SK-N-SH (cell line): ENCODE results near the gene PKDCC. TPM values are rescaled to one million over a fixed set of nuclear protein-coding genes. Genes with fewer than 3 reads are reported as not detected.

Experiments used
- CTCF ChIA-PET: fragments of 300-600, 350-600 bp; formaldehyde crosslinking; extraction: SDS; loops from one replicate; lab custom pipeline; 2021; lab: Yijun Ruan, JAX
- POLR2A ChIA-PET: fragments of 350-600 bp; sonication (Branson Sonifier 250); formaldehyde crosslinking; extraction: SDS; loops from one replicate; lab custom pipeline; 2020; ENCODE audit warnings: antibody characterized with exemption, inconsistent platforms; lab: Yijun Ruan, JAX
- DNase-seq: peaks from one replicate; pipeline ENCODE4 v3.0.0; 2012
- H2AFZ ChIP-seq: fragments of 200-600 bp; sonication (generic); 2 replicates; pipeline ENCODE4 v1.8.1; 2016; ENCODE audit warnings: antibody characterized with exemption, mild to moderate bottlenecking, low read depth
- H3F3A ChIP-seq: fragments of 200-600 bp; sonication (generic); replicated peaks from 2 replicates; pipeline ENCODE3; 2016; ENCODE audit warnings: antibody characterized with exemption, mild to moderate bottlenecking; ENCODE audit not compliant: insufficient read depth
- H3K27ac ChIP-seq, 2 experiments: fragments of 200-500 bp in 1 of 2; fragments of 200-600 bp in 1 of 2; sonication (Bioruptor generic) in 1 of 2; sonication (generic), shearing (Covaris generic) in 1 of 2; 2 replicates each; pipeline versions ENCODE4 v1.5.1 to v1.6.1; 2014 to 2016; ENCODE audit warnings: low read depth in 2 of 2, inconsistent platforms in 1 of 2, low read length in 1 of 2, mild to moderate bottlenecking in 1 of 2, mixed read lengths in 1 of 2
- H3K27me3 ChIP-seq: fragments of 200-600 bp; sonication (generic), shearing (Covaris generic); 2 replicates; pipeline ENCODE4 v1.6.1; 2016; ENCODE audit warnings: mixed run types; ENCODE audit not compliant: insufficient read depth
- H3K36me3 ChIP-seq, 2 experiments: fragments of 200-500 bp in 1 of 2; fragments of 200-600 bp in 1 of 2; sonication (Bioruptor generic) in 1 of 2; sonication (generic) in 1 of 2; replicated peaks in 1 of 2; 2 replicates each; pipeline versions ENCODE3 to v1.5.1; 2014 to 2016; ENCODE audit warnings: low read length in 1 of 2, mild to moderate bottlenecking in 1 of 2; ENCODE audit not compliant: insufficient read depth in 2 of 2, control insufficient read depth in 1 of 2
- H3K4me1 ChIP-seq, 2 experiments: fragments of 200-500 bp in 1 of 2; fragments of 200-600 bp in 1 of 2; sonication (Bioruptor generic) in 1 of 2; sonication (generic), shearing (Covaris generic) in 1 of 2; 2 replicates each; pipeline versions ENCODE4 v1.5.1 to v1.6.1; 2014 to 2016; ENCODE audit warnings: low read depth in 1 of 2, low read length in 1 of 2, mixed run types in 1 of 2; ENCODE audit not compliant: insufficient read depth in 2 of 2, control insufficient read depth in 1 of 2
- H3K4me2 ChIP-seq: fragments of 200-600 bp; sonication (generic), shearing (Covaris generic); 2 replicates; pipeline ENCODE4 v1.6.1; 2017; ENCODE audit warnings: mixed run types
- H3K4me3 ChIP-seq, 2 experiments: fragments of 200-500 bp in 1 of 2; fragments of 200-600 bp in 1 of 2; sonication (Bioruptor generic) in 1 of 2; sonication (generic), shearing (Covaris generic) in 1 of 2; 2 replicates each; pipeline versions ENCODE4 v1.5.1 to v1.8.1; 2014 to 2016; ENCODE audit warnings: low read depth in 2 of 2, inconsistent platforms in 1 of 2, low read length in 1 of 2, mild to moderate bottlenecking in 1 of 2, mixed read lengths in 1 of 2, moderate library complexity in 1 of 2
- H3K79me2 ChIP-seq: fragments of 200-600 bp; sonication (generic); 2 replicates; pipeline ENCODE4 v1.8.1; 2017; ENCODE audit warnings: mild to moderate bottlenecking; ENCODE audit not compliant: insufficient read depth
- H3K9ac ChIP-seq: fragments of 200-600 bp; sonication (generic); 2 replicates; pipeline ENCODE4 v1.6.1; 2017; ENCODE audit warnings: mixed run types
- H3K9me2 ChIP-seq: fragments of 200-600 bp; sonication (generic); 2 replicates; pipeline ENCODE4 v1.6.1; 2017; ENCODE audit warnings: mixed run types
- H3K9me3 ChIP-seq: fragments of 200-600 bp; sonication (generic); 2 replicates; pipeline ENCODE4 v1.6.1; 2017; ENCODE audit warnings: mixed run types, mild to moderate bottlenecking, moderate library complexity
- H4K20me1 ChIP-seq: fragments of 200-600 bp; sonication (generic); 2 replicates; pipeline ENCODE4 v1.6.1; 2017; ENCODE audit warnings: mild to moderate bottlenecking, mixed run types; ENCODE audit not compliant: insufficient read depth
- CHD2 ChIP-seq: fragments of 150-350 bp; IDR thresholded peaks from 2 replicates; pipeline ENCODE4 v1.6.1; 2018; ENCODE audit warnings: low read length; ENCODE audit not compliant: partially characterized antibody
- CTCF ChIP-seq: fragments of 200-600 bp; sonication (generic); IDR thresholded peaks from 2 replicates; pipeline ENCODE4 v1.6.1; 2017; ENCODE audit warnings: antibody characterized with exemption, mild to moderate bottlenecking, moderate library complexity
- EP300 ChIP-seq, 2 experiments: IDR thresholded peaks; 2 replicates each; pipeline versions ENCODE4 v1.4.0 to v1.6.1; 2012; ENCODE audit warnings: borderline replicate concordance in 1 of 2, low read depth in 1 of 2, low read length in 1 of 2
- FOXM1 ChIP-seq: IDR thresholded peaks from 2 replicates; pipeline ENCODE4 v1.4.0; 2012; ENCODE audit warnings: low read depth, mild to moderate bottlenecking
- IRF3 ChIP-seq: fragments of 150-350 bp; IDR thresholded peaks from 2 replicates; pipeline ENCODE4 v1.6.1; 2016; ENCODE audit warnings: mild to moderate bottlenecking, low read depth, low read length
- MAX ChIP-seq: IDR thresholded peaks from 2 replicates; pipeline ENCODE4 v1.4.0; 2012; ENCODE audit warnings: low read depth
- POLR2AphosphoS5 ChIP-seq: IDR thresholded peaks from 2 replicates; pipeline ENCODE4 v1.6.1; 2012; ENCODE audit warnings: low read depth, low read length
- RAD21 ChIP-seq: IDR thresholded peaks from 2 replicates; pipeline ENCODE4 v1.6.1; 2012; ENCODE audit warnings: mild to moderate bottlenecking, low read length
- RFX5 ChIP-seq: IDR thresholded peaks from 2 replicates; pipeline ENCODE4 v1.6.1; 2012; ENCODE audit warnings: mild to moderate bottlenecking, improper control_type of control experiment, low read length
- WGBS: methylation state at CpG from one replicate; pipeline ENCODE4 v1.1.6; 2017; ENCODE audit warnings: low lambda C conversion rate; 5-methylcytosine and 5-hydroxymethylcytosine counted together
- polyA plus RNA-seq, 3 experiments: library from polyadenylated mRNA; depleted of rRNA; stranded (reverse); fragments of >200 nt; gene quantifications; 2 replicates each; pipeline ENCODE4 v1.2.3, GENCODE V29; 2012

PKDCC gene
- polyA plus RNA-seq, 1 of the 3 experiments (the other 2 are of a cell fraction), result 16.0 TPM

DNA sequence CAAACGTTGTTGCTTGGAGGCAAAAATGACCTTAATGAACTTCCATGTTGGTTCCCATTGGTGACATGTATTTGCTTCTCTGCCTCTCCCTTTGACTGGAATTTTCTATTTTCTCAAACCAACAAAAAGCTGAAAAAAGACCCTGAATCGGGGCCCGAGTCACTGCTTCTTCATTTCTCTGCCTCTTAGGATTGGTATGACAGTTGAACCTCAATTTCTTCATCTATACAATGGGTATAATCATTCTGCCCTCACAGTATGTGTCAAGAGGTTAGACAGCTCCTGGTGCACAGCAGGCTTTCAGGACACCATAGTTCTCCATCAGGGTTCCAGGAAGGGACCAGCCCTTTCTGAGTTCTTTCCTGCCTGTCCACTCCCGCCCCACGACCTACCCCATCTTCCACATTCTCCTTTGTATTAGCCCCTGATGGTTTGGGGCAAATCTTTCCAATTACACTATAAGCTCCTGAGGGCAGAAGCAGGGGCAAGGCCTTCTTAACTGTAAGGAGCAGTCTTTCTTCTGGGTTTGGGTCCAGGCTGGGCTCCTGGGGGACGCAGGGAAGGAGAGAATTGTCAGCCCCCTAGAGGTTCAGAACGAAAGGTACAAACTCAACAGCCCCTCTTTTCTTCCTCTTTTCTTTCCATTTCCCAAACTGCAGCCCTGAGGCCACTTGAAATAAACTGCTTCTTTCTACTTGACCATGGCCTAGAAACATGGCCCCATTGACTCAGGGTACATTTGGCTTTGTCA is 6.3 kb upstream of the PKDCC start:
- Histone ChIP-seq H3K36me3 (no peaks in the 10 kb centered on the region), H3K9me3 (no peaks in the 10 kb centered on the region), H3K27ac (no peak overlapping the region), H3K4me2 (no peak overlapping the region), H3K4me3 (no peak overlapping the region), H3K9me2 (no peaks in the 10 kb centered on the region), H3K4me1 (peaks cover 0 to 28% of the 10 kb centered on the region in 2 experiments; a peak in 2 of 4 replicates), H3K79me2 (no peaks in the 10 kb centered on the region), H3K9ac (no peak overlapping the region), H2AFZ (no peak overlapping the region), H3F3A (no peaks in the 10 kb centered on the region), H3K27me3 (0 out of 2 replicates have a peak, but pooled peaks cover 17% of the 10 kb centered on the region), H4K20me1 (no peaks in the 10 kb centered on the region)
- POLR2A ChIA-PET, result interaction anchor here (0.7 to 0.9 kb wide), 2 partner anchors 16 to 87 kb away, joined by 3 read pairs; no protein-coding TSS in a partner anchor
- DNase-seq, result no peak
- CTCF ChIA-PET, result interaction anchor here (0.8 to 11.2 kb wide), 11 partner anchors 9 to 181 kb away, joined by 3 to 193 read pairs (median 3); no protein-coding TSS in a partner anchor
- WGBS, result 47% methylated on average over 7 of the region's 7 CpGs
- no peak for TF ChIP-seq FOXM1
- TF ChIP-seq CTCF, result no peak
- no peak for TF ChIP-seq MAX
- no peak for TF ChIP-seq IRF3
- no peak for TF ChIP-seq RAD21
- TF ChIP-seq POLR2AphosphoS5, result no peak

DNA sequence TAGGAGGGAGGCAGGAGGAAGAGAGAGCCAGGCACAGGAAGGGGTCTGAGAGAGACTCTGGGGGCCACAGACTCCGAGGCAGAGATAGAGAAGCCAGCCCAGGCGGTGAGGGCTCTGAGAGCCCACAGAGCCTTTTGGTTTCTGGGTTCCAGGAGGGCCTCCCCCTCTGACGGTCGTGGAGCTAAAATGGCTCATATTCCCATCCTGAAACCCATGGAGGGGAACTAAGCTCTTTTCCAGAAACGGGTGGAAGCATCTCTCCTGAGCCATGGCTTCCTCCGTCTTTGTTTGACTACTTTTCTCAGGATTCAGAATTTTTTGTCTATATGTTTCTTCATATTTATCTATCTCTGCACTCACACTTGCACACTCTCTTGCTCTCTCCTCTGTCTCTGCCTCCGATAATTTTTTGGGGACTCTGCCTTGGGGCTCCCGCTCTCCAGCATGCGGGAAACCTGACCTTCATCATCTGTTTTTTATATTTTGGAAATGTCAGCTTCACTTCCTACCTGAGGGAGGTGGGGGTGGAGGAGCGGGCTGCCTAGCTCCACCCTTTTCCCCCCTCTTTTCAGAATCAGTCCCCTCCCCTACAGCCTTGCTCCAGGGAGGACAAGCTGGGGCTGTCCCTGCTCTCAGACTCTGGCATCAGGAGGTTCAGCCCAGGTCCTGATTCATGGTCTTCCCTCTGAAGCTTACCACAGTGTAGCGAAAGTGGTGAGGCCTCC is 5.0 kb upstream of the PKDCC start:
- WGBS, result 72% methylated on average over 11 of the region's 11 CpGs
- H3F3A ChIP-seq, result no peaks in the 10 kb centered on the region
- CTCF ChIA-PET, result interaction anchor here (0.9 to 11.2 kb wide), 9 partner anchors 10 to 190 kb away, joined by 3 to 193 read pairs (median 4); no protein-coding TSS in a partner anchor

More for the DNA sequence above, 5.0 kb upstream of the PKDCC start:
- Histone ChIP-seq H3K9ac (no peak overlapping the region), H3K36me3 (no peaks in the 10 kb centered on the region), H3K27me3 (0 out of 2 replicates have a peak, but pooled peaks cover 22% of the 10 kb centered on the region), H3K4me1 (peaks cover 0 to 34% of the 10 kb centered on the region in 2 experiments; a peak in 2 of 4 replicates), H2AFZ (no peak overlapping the region), H3K9me3 (no peaks in the 10 kb centered on the region), H3K79me2 (no peaks in the 10 kb centered on the region), H3K9me2 (no peaks in the 10 kb centered on the region), H3K4me3 (no peak overlapping the region), H4K20me1 (no peaks in the 10 kb centered on the region), H3K4me2 (no peak overlapping the region), H3K27ac (no peak overlapping the region)
- no peak for DNase-seq
- TF ChIP-seq EP300 (IDR thresholded peaks at IDR 0.05; ENCODE audit: borderline replicate concordance in 1 of 2, low read depth in 1 of 2, low read length in 1 of 2) (no peak), RFX5 (no peak), CHD2 (no peak)
- POLR2A ChIA-PET, result interaction anchor here (1.3 kb wide), 1 partner anchor 14 kb away, joined by 3 read pairs; no protein-coding TSS in a partner anchor
